ENCODE data around the gene DCHS1.

The DCHS1 gene

DNA sequence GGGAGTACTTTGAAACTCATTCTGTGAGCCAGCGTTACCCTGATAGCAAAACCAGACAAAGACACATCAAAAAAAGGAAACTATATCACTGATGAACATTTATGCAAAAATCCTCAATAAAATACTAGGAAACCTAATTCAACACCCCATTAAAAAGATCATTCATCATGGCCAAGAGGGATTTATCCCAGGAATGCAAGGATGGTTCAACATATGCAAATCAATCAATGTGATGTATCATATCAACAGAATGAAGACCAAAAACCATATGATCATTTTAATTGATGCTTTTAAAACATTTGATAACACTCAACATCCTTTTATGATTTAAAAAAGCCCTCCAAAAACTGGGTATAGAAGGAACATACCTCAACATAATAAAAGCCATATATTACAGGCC lies 72.0 kb downstream of the DCHS1 start:
- DNase-seq (ENCODE audit: low spot score): no peak
- TF ChIP-seq, protein P1, sequence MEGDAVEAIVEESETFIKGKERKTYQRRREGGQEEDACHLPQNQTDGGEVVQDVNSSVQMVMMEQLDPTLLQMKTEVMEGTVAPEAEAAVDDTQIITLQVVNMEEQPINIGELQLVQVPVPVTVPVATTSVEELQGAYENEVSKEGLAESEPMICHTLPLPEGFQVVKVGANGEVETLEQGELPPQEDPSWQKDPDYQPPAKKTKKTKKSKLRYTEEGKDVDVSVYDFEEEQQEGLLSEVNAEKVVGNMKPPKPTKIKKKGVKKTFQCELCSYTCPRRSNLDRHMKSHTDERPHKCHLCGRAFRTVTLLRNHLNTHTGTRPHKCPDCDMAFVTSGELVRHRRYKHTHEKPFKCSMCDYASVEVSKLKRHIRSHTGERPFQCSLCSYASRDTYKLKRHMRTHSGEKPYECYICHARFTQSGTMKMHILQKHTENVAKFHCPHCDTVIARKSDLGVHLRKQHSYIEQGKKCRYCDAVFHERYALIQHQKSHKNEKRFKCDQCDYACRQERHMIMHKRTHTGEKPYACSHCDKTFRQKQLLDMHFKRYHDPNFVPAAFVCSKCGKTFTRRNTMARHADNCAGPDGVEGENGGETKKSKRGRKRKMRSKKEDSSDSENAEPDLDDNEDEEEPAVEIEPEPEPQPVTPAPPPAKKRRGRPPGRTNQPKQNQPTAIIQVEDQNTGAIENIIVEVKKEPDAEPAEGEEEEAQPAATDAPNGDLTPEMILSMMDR (IDR thresholded peaks at IDR 0.05; ENCODE audit: extremely low read depth, missing control alignments): no peak

DNA sequence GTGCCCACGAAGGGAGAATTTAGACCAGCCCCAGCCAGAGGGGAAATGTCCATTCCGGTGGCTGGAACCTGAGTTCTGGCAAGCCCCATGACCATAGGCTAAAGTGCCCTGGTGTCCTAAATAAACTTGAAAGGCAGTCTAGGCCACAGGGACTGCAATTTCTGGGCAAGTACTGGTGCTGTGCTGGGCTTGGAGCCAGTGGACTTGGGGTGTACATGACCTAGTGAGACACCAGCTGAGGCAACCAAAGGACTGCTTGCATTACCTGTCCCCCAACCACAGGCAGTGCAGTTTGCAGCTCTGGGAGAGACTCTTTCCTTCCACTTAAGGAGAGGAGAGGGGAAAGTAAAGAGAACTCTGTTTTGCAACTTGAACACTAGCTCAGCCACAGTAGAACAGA lies 75.9 kb downstream of the DCHS1 start:
- TF ChIP-seq, protein P1 (IDR thresholded peaks at IDR 0.05; ENCODE audit: extremely low read depth, missing control alignments): no peak
- DNase-seq (ENCODE audit: low spot score): no peak

DNA sequence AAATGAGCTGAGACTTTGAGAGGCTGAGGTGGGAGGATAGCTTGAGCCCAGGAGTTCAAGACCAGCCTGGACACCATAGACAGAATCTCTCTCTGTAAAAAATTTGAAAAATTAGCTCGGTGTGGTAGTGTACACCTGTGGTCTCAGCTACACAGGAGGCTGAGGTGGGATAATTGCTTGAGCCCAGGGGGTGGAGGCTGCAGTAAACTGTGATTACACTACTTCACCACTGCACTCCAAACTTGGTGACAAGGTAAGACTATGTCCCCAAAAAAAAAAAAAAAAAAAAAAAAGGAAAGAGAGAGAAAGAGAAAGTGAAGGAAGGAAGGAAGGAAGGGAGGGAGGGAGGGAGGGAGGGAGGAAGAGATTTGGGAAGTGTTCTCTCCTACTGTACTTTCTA lies 77.5 kb downstream of the DCHS1 start:
- TF ChIP-seq, protein P1 (IDR thresholded peaks at IDR 0.05; ENCODE audit: extremely low read depth, missing control alignments): no peak
- DNase-seq (ENCODE audit: low spot score): no peak

DNA sequence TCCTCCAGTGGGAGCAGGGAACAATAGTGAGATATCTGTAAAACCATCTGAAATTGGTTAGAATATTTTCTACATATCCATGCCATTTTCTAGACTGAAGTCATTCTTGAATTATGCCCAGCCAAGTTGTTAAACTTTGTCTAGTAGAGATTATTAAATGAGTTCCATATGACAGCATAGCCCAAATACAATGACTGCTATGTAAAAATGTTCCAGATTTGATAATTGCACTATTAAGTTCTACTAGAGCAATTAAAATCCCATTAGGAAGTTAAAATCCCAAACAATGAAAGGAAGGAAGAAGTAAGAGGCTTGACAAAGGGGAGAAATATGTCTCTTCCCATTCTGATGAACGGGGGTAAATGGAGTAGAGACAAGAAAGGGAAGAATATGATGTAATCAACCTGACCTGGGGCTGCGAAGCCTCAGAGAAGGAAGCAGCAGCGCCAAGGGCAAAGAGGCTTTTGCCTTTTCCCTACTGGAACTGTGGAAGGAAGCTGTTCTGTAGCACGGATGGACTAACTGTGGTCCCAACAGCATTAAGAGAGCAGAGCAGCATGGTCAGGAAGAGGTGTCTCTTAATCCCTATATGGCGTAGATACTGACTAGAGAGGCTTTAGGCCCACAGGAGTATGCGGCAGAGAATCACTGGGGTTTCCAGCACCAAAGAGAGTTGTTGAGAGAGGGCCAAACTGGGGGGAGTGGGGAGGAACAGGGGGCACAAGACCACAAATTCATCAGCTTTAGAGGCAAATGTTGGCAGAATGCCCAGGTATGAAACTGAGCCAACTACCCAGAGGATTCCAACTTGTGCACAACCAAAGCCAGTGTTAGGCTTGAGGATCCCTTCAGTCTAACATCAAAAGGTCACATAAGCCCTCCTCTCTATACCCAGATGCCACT lies 78.9 kb downstream of the DCHS1 start:
- DNase-seq (ENCODE audit: low spot score): no peak
- TF ChIP-seq, protein P1 (IDR thresholded peaks at IDR 0.05; ENCODE audit: extremely low read depth, missing control alignments): no peak

DNA sequence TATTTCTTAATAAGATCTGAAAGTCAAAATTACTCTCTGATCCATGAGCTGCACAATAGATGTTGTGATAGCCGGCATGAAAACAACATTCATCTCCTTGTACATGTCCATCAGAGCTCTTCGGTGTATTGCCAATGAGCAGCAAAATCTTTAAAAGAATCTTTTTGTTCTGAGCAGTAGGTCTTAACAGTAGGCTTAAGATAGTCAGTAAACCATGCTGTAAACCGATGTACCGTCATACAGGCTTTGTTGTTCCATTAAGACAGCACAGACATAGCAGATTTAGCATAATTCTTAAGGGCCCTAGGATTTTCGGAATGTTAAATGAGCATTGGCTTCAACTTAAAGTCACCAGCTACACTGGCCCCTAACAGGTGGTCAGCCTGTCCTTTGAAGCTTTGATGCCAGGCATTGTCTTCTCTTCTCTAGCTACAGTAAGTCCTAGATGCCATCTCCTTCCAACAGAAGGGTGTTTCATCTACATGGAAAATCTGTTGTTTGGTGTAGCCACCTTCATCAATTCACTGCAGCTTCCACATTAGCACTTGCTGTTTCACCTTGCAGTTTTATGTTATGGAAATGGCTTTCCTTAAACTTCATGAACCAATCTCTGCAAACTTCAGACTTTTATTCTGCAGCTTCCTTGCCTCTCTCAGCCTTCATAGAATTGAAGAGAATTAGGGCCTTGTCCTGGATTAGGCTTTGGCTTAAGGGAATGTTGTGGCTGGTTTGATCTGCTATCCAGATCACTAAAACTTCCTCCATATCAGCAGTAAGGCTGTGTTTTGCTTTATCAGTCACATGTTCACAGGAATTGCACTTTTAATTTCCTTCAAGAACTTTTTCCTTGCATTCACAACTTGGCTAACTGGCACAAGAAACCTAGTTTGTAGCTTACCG lies 80.5 kb downstream of the DCHS1 start:
- DNase-seq (ENCODE audit: low spot score): no peak
- TF ChIP-seq, protein P1 (IDR thresholded peaks at IDR 0.05; ENCODE audit: extremely low read depth, missing control alignments): no peak

DNA sequence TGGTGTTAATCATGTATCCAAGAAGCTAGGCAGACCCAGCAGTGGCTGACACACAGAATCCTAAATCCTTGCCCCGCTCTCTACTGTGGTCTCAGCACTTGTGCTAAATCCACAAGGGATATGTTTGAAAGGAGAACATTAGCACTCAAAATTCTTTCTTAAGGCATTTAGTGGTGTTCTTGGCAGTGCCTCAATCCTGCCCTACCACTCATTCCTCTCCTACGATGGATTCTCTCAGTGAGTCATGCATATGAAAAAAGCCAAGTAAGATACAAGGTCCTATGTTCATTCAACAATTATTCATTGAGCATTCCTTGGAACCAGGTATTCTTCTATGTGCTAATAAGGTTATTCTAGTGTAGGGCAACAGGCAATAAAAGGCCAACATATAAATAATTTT lies 83.4 kb downstream of the DCHS1 start:
- no peak for DNase-seq (ENCODE audit: low spot score)
- TF ChIP-seq, protein P1 (IDR thresholded peaks at IDR 0.05; ENCODE audit: extremely low read depth, missing control alignments): no peak

Data from GM20000 (cell line).